Measurements from ENCODE around the gene ZNF780B. TPM values are rescaled to one million over a fixed set of nuclear protein-coding genes. Genes with fewer than 3 reads are reported as not detected.

Gene ZNF780B
- total RNA-seq, 4 donors from 2014 or later = 14.5 to 51.2 (median 28.2) TPM

- DNase-seq = no peak
- Histone ChIP-seq H3K9me3 (peaks cover 0 to 10% (median 0%) of the 10 kb centered on the region in 4 donors), H3K27me3 (no peaks in the 10 kb centered on the region), H3K27ac (no peak overlapping the region), H3K4me3 (no peak overlapping the region), H3K36me3 (no peaks in the 10 kb centered on the region), H3K4me1 (peaks cover 0 to 8% (median 4%) of the 10 kb centered on the region in 4 donors)
- TF ChIP-seq POLR2A (IDR thresholded peaks at IDR 0.05) (no peak), CTCF (IDR thresholded peaks at IDR 0.05) (no peak)
Observed at GRCh38 chr19:39993605-39994004, 62.4 kb downstream of the ZNF780B start.

DNA sequence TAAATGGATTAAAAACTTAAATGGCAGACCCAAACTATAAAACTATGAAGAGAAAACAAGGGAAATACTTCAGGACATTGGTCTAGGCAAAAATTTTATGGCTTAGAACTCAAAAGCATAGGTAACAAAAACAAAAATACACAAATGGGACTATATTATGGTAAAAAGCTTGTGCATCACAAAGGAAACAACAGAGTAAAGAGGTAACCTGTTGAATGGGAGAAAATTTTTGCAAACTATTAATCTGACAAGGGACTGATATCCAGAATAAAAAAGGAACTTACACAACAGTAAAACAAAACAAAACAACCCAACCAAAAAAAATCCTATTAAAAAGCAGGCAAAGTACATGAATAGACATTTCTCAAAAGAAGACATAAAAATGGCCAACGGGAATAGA, 68.4 kb downstream of the ZNF780B start:
- no peaks in the 10 kb centered on the region for H3K27me3 ChIP-seq
- H3K4me1 ChIP-seq = no peaks in the 10 kb centered on the region
- TF ChIP-seq CTCF (IDR thresholded peaks at IDR 0.05) (no peak), POLR2A (IDR thresholded peaks at IDR 0.05) (no peak)
- no peak overlapping the region for H3K27ac ChIP-seq
- no peak for DNase-seq
- peaks cover 0 to 12% (median 0%) of the 10 kb centered on the region in 4 donors for H3K9me3 ChIP-seq
- H3K4me3 ChIP-seq = no peak overlapping the region
- H3K36me3 ChIP-seq = peaks cover 0 to 14% (median 0%) of the 10 kb centered on the region in 3 donors

DNA sequence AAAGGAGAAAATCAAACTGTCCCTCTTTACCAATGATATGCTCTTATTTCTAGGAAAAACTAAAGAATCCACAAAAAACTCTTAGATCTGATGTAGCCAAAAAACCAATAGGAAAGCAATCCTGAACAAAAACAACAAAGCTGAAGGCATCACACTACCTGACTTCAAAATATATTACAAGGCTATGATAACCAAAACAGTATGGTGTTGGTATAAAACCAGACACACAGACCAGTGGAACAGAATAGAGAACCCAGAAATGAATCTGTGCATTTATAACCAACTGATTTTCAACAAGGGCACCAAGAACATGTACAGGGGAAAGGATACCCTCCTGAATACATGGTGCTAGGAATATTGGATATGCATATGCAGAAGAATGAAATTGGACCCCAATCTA, 68.9 kb downstream of the ZNF780B start:
- Histone ChIP-seq H3K27ac (no peak overlapping the region), H3K27me3 (no peaks in the 10 kb centered on the region), H3K9me3 (peaks cover 0 to 12% (median 0%) of the 10 kb centered on the region in 4 donors), H3K36me3 (peaks cover 0 to 18% (median 0%) of the 10 kb centered on the region in 3 donors), H3K4me1 (no peaks in the 10 kb centered on the region), H3K4me3 (no peak overlapping the region)
- TF ChIP-seq POLR2A (IDR thresholded peaks at IDR 0.05) (no peak), CTCF (IDR thresholded peaks at IDR 0.05) (no peak)
- no peak for DNase-seq

GRCh38 chr19:39986643-39987042, 69.4 kb downstream of the ZNF780B start:
- Histone ChIP-seq H3K27me3 (no peaks in the 10 kb centered on the region), H3K27ac (no peak overlapping the region), H3K9me3 (peaks cover 0 to 12% (median 0%) of the 10 kb centered on the region in 4 donors), H3K4me1 (no peaks in the 10 kb centered on the region), H3K36me3 (peaks cover 0 to 22% (median 0%) of the 10 kb centered on the region in 3 donors), H3K4me3 (no peak overlapping the region)
- DNase-seq = no peak
- TF ChIP-seq POLR2A (IDR thresholded peaks at IDR 0.05) (no peak), CTCF (IDR thresholded peaks at IDR 0.05) (no peak)

GRCh38 chr19:39983695-39984300, 72.2 kb downstream of the ZNF780B start:
- DNase-seq = no peak
- no peak for TF ChIP-seq CTCF (IDR thresholded peaks at IDR 0.05)
- TF ChIP-seq POLR2A (IDR thresholded peaks at IDR 0.05) = no peak
- Histone ChIP-seq H3K27me3 (no peaks in the 10 kb centered on the region), H3K9me3 (peaks cover 0 to 12% (median 0%) of the 10 kb centered on the region in 4 donors), H3K4me3 (no peak overlapping the region), H3K36me3 (peaks cover 0 to 45% (median 0%) of the 10 kb centered on the region in 3 donors), H3K27ac (no peak overlapping the region), H3K4me1 (no peaks in the 10 kb centered on the region)
